KOPT-K1 (cell line): Measurements from ENCODE around the gene BIN1.
"Not testable (repeated sequence)": the region's sequence is repeated elsewhere in the genome, so short reads cannot be mapped to it uniquely, and the experiment has no call there.

ENCODE experiments used
- H3K27ac ChIP-seq: fragments of 200-600 bp; sonication (generic); 2 replicates; pipeline ENCODE4 v1.5.1; 2016; ENCODE audit warnings: antibody characterized with exemption, mild to moderate bottlenecking, low read depth, low read length; ENCODE audit not compliant: poor library complexity, severe bottlenecking
- H3K36me3 ChIP-seq: fragments of 200-600 bp; sonication (generic); 2 replicates; pipeline ENCODE4 v1.5.1; 2017; ENCODE audit warnings: antibody characterized with exemption, mild to moderate bottlenecking, low read length, moderate library complexity; ENCODE audit not compliant: insufficient read depth
- H3K9me3 ChIP-seq: fragments of 200-600 bp; sonication (generic); 2 replicates; pipeline ENCODE4 v1.5.1; 2017; ENCODE audit warnings: antibody characterized with exemption, low read length, mild to moderate bottlenecking; ENCODE audit not compliant: insufficient read depth, poor library complexity, severe bottlenecking

BIN1 gene

DNA sequence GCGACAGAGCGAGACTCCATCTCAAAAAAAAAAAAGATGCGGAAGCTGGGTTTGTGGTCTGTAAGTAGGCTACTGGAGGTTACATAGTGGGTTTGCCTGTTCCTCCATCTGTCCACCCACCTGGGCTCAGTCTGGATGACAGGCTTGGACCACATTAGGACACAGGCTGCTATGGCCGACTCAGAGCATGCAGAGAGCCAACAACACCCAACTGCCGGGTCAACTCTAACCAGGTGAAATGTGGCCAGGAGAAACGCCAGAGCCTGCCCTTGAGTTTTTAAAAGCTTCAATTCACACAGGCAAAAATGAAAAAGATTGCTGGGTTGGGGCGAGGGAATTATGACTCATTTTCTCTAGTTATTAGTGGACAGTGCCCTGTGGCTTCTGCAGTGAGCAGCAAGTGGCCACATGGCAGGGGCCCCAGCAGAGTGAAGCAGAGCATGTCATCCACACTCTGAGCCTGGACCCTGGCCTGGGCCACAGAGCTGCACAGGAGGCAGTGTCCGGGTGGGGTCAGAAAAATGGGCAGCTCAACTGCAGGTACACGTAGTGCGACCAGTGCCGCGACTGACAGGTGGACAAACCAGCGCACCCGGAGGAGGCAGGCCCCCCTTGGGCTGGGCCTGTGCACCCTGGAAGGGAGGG lies 67.4 kb downstream of the BIN1 start:
- Histone ChIP-seq H3K27ac (no peak overlapping the region), H3K9me3 (no peaks in the 10 kb centered on the region), H3K36me3 (no peaks in the 10 kb centered on the region)

- Histone ChIP-seq H3K36me3 (no peaks in the 10 kb centered on the region), H3K27ac (no peak overlapping the region), H3K9me3 (no peaks in the 10 kb centered on the region)
Observed at GRCh38 chr2:127037476-127037875, 69.5 kb downstream of the BIN1 start.

GRCh38 chr2:127034883-127035611 lies 71.9 kb downstream of the BIN1 start:
- no peak overlapping the region for H3K27ac ChIP-seq
- H3K36me3 ChIP-seq: no peaks in the 10 kb centered on the region

GRCh38 chr2:127034051-127034450 lies 72.9 kb downstream of the BIN1 start:
- Histone ChIP-seq H3K9me3 (no peaks in the 10 kb centered on the region), H3K36me3 (no peaks in the 10 kb centered on the region), H3K27ac (no peak overlapping the region)

More at GRCh38 chr2:127034883-127035611, 71.9 kb downstream of the BIN1 start:
- no peaks in the 10 kb centered on the region for H3K9me3 ChIP-seq

DNA sequence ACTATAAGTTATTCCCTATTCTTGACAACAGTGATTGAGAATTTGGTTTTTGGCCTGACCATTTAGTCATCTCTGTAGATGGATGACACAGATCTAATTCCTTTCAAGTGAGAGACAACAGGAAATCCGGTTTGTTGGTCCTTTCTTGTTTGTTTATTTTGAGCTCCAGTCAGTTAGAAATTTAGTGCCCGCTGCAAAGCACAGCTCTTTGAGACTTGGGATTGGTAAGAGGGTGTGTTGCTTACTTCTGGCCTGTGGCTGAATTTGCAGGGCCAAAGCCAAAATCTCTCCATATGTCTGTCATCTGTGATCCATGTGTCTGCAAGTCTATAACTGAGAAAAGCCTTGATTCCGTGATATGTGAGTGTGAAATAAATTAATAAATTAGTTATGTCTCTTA lies 74.3 kb downstream of the BIN1 start:
- no peak overlapping the region for H3K27ac ChIP-seq
- no peaks in the 10 kb centered on the region for H3K9me3 ChIP-seq
- no peaks in the 10 kb centered on the region for H3K36me3 ChIP-seq

DNA sequence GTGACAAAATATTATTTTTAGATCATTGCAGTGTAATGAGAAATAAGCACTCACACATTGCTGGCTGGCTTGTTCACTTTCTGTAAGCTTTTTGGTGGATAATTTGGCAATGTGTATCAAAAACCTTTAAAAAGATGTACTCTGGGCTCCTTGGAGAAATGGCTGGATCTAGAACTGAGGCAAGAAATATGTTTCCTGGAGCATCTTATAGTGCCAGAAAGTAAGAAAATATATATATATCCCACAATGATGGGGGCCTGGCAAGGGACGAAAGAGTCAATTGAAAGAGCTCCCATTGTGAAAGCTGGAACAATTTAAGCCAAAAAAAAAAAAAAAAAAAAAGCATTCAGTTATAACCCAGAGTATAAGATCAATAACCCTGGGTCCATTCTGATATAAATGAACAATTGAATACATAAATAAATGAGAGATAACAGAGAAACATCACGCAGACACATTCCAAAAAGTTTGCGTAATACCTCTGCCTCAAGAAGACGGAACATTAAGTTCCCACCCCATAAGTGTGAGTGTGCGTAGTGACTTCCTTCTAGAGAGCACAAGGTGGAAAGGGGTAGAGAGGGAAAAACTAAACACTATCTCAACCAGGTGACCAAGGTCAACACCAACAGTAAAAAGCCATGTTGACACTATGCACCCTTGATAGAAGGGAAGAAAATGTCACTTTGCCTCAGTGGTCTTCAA lies 77.5 kb downstream of the BIN1 start:
- Histone ChIP-seq H3K36me3 (no peaks in the 10 kb centered on the region), H3K27ac (no peak overlapping the region), H3K9me3 (no peaks in the 10 kb centered on the region)

DNA sequence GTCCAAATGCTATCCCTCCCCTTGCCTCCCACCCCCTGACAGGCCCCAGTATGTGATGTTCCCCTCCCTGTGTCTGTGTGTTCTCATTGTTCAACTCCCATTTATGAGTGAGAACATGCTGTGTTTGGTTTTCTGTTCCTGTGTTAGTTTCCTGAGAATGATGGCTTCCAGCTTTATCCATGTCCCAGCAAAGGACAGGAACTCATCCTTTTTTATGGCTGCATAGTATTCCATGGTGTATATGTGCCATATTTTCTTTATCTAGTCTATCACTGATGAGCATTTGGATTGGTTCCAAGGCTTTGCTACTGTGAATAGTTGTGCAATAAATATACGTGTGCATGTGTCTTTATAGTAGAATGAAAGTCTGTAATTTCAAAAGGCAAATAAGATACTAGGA lies 78.2 kb downstream of the BIN1 start:
- not testable (repeated sequence) for H3K36me3 ChIP-seq, H3K27ac ChIP-seq, H3K9me3 ChIP-seq

DNA sequence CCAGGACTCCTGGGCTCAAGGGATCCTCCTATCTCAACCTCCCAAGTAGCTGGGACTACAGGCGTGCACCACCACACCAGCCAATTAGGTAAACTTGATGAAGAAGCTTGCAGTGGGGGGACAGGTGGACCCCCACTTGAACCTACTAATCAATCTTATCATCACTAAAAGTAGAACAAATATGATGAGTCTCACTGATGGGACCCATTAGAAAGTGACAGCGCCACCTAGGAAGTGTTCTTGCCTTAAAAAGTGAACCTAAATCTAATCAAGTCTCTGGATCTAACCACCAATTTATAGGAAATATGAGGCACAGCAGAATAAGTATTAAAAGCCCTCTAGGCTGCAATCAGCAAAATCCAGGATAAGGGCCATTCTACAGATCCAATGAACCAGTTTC lies 79.2 kb downstream of the BIN1 start:
- no peaks in the 10 kb centered on the region for H3K36me3 ChIP-seq
- peaks cover 5% of the 10 kb centered on the region for H3K9me3 ChIP-seq
- H3K27ac ChIP-seq: no peak overlapping the region

DNA sequence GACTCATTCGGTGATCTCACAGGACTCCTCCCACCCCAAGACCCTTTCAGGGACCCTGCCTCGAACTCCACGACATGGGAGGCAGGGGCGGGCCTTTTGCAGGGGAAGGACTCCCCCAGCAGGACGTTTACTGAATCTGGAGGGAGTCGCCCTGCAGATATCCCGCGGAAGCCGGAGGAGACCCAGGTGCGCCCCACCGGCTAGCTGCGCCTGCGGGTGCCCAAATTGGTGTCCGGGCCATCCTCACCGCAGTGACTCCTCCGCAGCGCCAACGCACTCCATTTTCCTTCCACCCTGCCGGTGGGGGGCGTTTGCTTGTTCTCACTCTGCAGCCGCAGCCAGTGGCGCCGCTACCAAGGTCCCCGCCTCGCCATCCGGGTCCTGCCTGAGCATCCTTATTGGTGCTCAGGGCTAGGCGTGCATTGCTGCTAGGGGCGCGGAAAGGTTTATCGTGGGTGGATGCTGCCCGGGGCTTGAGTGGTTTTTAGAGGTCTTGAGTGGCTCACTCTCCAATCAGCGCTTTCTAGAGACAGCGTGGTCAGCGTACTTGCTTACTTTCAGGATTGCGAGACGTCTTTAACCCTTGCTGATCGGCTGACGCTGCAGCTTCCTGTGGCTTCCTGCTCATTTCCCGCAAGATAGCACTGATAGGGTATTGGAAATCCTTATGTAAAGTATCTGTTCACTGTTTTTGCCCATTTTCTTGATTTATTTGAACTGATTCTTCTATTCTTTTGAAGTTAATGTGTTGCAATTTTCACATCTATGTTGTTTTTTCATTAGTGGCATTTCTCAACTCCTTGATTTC lies 81.4 kb downstream of the BIN1 start:
- no peak overlapping the region for H3K27ac ChIP-seq
- H3K9me3 ChIP-seq: peaks cover 5% of the 10 kb centered on the region
- no peaks in the 10 kb centered on the region for H3K36me3 ChIP-seq

DNA sequence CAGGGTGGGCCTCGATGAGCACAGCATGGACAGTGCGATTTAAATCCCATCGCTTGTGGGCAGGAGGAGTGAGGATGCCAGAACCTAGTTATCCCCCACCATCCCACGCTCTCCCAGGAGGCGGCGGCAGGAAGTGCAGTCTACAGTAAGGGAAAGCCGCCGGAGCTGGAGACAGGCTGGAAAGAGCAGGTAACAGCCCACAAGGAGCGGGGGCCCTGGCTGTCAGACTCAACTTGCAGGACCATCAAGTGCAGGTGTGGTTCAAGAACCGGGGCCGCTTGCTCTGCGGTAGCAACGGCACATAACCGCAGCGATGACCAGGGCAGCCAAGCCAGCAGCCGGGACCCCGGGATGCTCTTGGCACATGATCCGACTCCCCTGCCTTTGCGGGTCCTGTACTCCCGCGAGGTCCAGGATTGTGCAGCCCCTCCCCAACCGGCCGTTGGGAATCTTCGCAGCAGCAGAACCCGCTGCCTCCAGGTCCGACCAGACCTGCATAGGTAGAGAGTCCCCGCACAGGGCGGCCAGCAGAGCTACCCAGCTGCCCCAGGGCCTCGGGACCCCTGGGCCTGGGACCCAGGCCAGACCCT lies 82.1 kb downstream of the BIN1 start:
- Histone ChIP-seq H3K27ac (no peak overlapping the region), H3K36me3 (no peaks in the 10 kb centered on the region), H3K9me3 (peaks cover 5% of the 10 kb centered on the region)

GRCh38 chr2:127023504-127023903 lies 83.5 kb downstream of the BIN1 start:
- Histone ChIP-seq H3K36me3 (no peaks in the 10 kb centered on the region), H3K27ac (no peak overlapping the region), H3K9me3 (peaks cover 5% of the 10 kb centered on the region)

- Histone ChIP-seq H3K27ac (no peak overlapping the region), H3K9me3 (peaks cover 5% of the 10 kb centered on the region), H3K36me3 (no peaks in the 10 kb centered on the region)
Observed at GRCh38 chr2:127022817-127023216, 84.1 kb downstream of the BIN1 start.

- no peak overlapping the region for H3K27ac ChIP-seq
- H3K9me3 ChIP-seq: peaks cover 5% of the 10 kb centered on the region
- no peaks in the 10 kb centered on the region for H3K36me3 ChIP-seq
Observed at GRCh38 chr2:127020536-127020935, 86.4 kb downstream of the BIN1 start.

- no peaks in the 10 kb centered on the region for H3K9me3 ChIP-seq
- no peak overlapping the region for H3K27ac ChIP-seq
- no peaks in the 10 kb centered on the region for H3K36me3 ChIP-seq
Observed at GRCh38 chr2:127017548-127017947, 89.4 kb downstream of the BIN1 start.

GRCh38 chr2:127016329-127016728 lies 90.6 kb downstream of the BIN1 start:
- Histone ChIP-seq H3K9me3 (no peaks in the 10 kb centered on the region), H3K27ac (no peak overlapping the region), H3K36me3 (no peaks in the 10 kb centered on the region)
